ENCODE data around the gene EPB41L4A. TPM values are rescaled to one million over a fixed set of nuclear protein-coding genes. Genes with fewer than 3 reads are reported as not detected.

Gene EPB41L4A
- total RNA-seq, 1 donor, result 0.86 TPM

DNA sequence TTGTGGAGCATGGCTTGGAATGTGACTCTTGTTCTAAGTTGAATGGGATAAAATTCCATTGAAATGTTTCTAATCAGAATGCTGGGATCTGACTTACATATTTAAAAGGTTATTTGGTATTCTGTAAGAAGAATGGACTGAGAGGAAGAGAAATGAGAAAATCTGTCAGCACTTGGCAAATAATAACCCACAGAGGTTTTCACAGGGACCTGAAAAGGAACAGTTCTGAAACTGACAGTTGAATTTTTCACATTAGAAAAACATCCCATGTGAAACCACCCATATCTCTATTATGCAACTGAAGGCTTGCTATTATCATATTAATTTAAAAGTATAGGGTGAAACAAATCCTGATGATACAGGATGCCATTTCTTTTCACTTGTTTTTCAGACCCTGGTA is 302.7 kb downstream of the EPB41L4A start:
- TF ChIP-seq, protein P1, sequence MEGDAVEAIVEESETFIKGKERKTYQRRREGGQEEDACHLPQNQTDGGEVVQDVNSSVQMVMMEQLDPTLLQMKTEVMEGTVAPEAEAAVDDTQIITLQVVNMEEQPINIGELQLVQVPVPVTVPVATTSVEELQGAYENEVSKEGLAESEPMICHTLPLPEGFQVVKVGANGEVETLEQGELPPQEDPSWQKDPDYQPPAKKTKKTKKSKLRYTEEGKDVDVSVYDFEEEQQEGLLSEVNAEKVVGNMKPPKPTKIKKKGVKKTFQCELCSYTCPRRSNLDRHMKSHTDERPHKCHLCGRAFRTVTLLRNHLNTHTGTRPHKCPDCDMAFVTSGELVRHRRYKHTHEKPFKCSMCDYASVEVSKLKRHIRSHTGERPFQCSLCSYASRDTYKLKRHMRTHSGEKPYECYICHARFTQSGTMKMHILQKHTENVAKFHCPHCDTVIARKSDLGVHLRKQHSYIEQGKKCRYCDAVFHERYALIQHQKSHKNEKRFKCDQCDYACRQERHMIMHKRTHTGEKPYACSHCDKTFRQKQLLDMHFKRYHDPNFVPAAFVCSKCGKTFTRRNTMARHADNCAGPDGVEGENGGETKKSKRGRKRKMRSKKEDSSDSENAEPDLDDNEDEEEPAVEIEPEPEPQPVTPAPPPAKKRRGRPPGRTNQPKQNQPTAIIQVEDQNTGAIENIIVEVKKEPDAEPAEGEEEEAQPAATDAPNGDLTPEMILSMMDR (IDR thresholded peaks at IDR 0.05; ENCODE audit: insufficient read depth, low read depth, low read length), result no peak
- H3K4me3 ChIP-seq (ENCODE audit: low read depth, low read length), result no peak overlapping the region
- DNase-seq (ENCODE audit: low read depth), result no peak

GRCh38 chr5:112113565-112113964 is 305.5 kb downstream of the EPB41L4A start:
- no peak overlapping the region for H3K4me3 ChIP-seq (ENCODE audit: low read depth, low read length)
- TF ChIP-seq, protein P1 (IDR thresholded peaks at IDR 0.05; ENCODE audit: insufficient read depth, low read depth, low read length), result no peak
- DNase-seq (ENCODE audit: low read depth), result no peak

Small RNAs within 50 kb of the gene (small RNA-seq; reads per million reads assigned to genes)
- not detected for gene AC010265.1
- not detected for gene HMGB3P16
- gene SNORA13, result 74.1 reads per million, percentile 96 among the genes with 10 or more reads in this experiment
